ENCODE measurements around the gene CREB3.

Gene CREB3

GRCh38 chr9:35749515-35750255 lies 17.2 kb downstream of the CREB3 start:
- no peak for DNase-seq (ENCODE audit: low spot score)

GRCh38 chr9:35750256-35750531 lies 17.7 kb downstream of the CREB3 start:
- no peak for DNase-seq (ENCODE audit: low spot score)

- DNase-seq (ENCODE audit: low spot score), result no peak
Measured at GRCh38 chr9:35753466-35753865, 21.0 kb downstream of the CREB3 start.

GRCh38 chr9:35754264-35754663 lies 21.8 kb downstream of the CREB3 start, which contains the start of gene MSMP:
MSMP (minus strand) TSS chr9:35754276; CDS start chr9:35754129, 147 bp downstream.
- no peak for DNase-seq (ENCODE audit: low spot score)

GRCh38 chr9:35755071-35755470 lies 22.6 kb downstream of the CREB3 start:
- no peak for DNase-seq (ENCODE audit: low spot score)

GRCh38 chr9:35756275-35757225 lies 24.1 kb downstream of the CREB3 start:
- DNase-seq (ENCODE audit: low spot score), result peak; percentile 36

GRCh38 chr9:35757226-35757891 lies 24.9 kb downstream of the CREB3 start:
- peak; percentile 38 for DNase-seq (ENCODE audit: low spot score)

GRCh38 chr9:35757892-35758275 lies 25.4 kb downstream of the CREB3 start:
- DNase-seq (ENCODE audit: low spot score), result no peak

GRCh38 chr9:35758475-35759050 lies 26.1 kb downstream of the CREB3 start:
- no peak for DNase-seq (ENCODE audit: low spot score)

GRCh38 chr9:35759795-35760194 lies 27.3 kb downstream of the CREB3 start:
- no peak for DNase-seq (ENCODE audit: low spot score)

GRCh38 chr9:35760651-35761050 lies 28.2 kb downstream of the CREB3 start:
- no peak for DNase-seq (ENCODE audit: low spot score)

GRCh38 chr9:35763181-35763580 lies 30.7 kb downstream of the CREB3 start:
- no peak for DNase-seq (ENCODE audit: low spot score)

GRCh38 chr9:35763803-35764202 lies 31.3 kb downstream of the CREB3 start:
- no peak for DNase-seq (ENCODE audit: low spot score)

- DNase-seq (ENCODE audit: low spot score), result no peak
Measured at GRCh38 chr9:35766997-35767396, 34.5 kb downstream of the CREB3 start.

- no peak for DNase-seq (ENCODE audit: low spot score)
Measured at GRCh38 chr9:35767458-35767857, 35.0 kb downstream of the CREB3 start.

- DNase-seq (ENCODE audit: low spot score), result no peak
Measured at GRCh38 chr9:35769763-35770162, 37.3 kb downstream of the CREB3 start.

GRCh38 chr9:35771075-35771433 lies 38.6 kb downstream of the CREB3 start:
- DNase-seq (ENCODE audit: low spot score), result no peak

GRCh38 chr9:35771534-35771933 lies 39.1 kb downstream of the CREB3 start:
- no peak for DNase-seq (ENCODE audit: low spot score)

- DNase-seq (ENCODE audit: low spot score), result no peak
Measured at GRCh38 chr9:35771943-35772342, 39.5 kb downstream of the CREB3 start.

- DNase-seq (ENCODE audit: low spot score), result peak; percentile 55
Measured at GRCh38 chr9:35774907-35775635, 42.6 kb downstream of the CREB3 start.

- no peak for DNase-seq (ENCODE audit: low spot score)
Measured at GRCh38 chr9:35776018-35776417, 43.6 kb downstream of the CREB3 start.

GRCh38 chr9:35778496-35778895 lies 46.0 kb downstream of the CREB3 start:
- no peak for DNase-seq (ENCODE audit: low spot score)

All from pons (tissue), 1 donor.